Measurements from ENCODE around the gene ETNK1.

The ETNK1 gene

DNA sequence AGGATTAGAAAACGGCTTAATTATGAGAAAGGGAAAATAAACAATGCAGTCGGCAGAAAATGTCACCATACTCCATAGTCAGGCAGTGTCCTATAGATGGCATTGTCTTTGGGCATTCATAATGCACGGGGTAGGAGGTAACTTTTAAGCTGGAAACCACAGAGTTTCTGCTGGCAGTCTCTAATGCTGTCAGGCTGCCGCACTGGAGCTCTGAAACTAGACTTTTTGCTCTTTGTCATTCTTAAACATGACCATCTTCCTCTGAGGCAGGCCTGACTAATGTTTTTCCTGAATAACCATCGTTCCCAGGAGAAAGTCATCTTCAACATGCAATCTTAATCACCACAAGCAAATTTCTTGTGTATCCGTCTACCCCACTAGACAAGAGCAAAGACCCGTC, 108.8 kb downstream of the ETNK1 start:
- Histone ChIP-seq H3K9me3 (ENCODE audit: control insufficient read depth, insufficient read depth, low read length) (no peaks in the 10 kb centered on the region), H3K4me1 (ENCODE audit: control insufficient read depth, low read length) (no peaks in the 10 kb centered on the region), H4K20me1 (ENCODE audit: control insufficient read depth, insufficient read depth, low read depth, low read length) (no peaks in the 10 kb centered on the region), H3K36me3 (ENCODE audit: control insufficient read depth, low read length) (no peaks in the 10 kb centered on the region), H3K79me2 (ENCODE audit: control insufficient read depth, low read length) (no peaks in the 10 kb centered on the region), H3K27me3 (ENCODE audit: control insufficient read depth, low read length) (no peaks in the 10 kb centered on the region), H3K27ac (ENCODE audit: low read depth, low read length) (no peak overlapping the region), H3F3A (ENCODE audit: control insufficient read depth, insufficient read depth) (no peaks in the 10 kb centered on the region), H3K4me2 (ENCODE audit: low read length) (no peak overlapping the region), H3K9me2 (replicated peaks; ENCODE audit: control insufficient read depth, low read length) (no peaks in the 10 kb centered on the region), H3K4me3 (ENCODE audit: low read length) (no peak overlapping the region)
- no peak for TF ChIP-seq EZH2phosphoT487 (IDR thresholded peaks at IDR 0.05; ENCODE audit: borderline replicate concordance, low read length)
- TF ChIP-seq, protein P1, sequence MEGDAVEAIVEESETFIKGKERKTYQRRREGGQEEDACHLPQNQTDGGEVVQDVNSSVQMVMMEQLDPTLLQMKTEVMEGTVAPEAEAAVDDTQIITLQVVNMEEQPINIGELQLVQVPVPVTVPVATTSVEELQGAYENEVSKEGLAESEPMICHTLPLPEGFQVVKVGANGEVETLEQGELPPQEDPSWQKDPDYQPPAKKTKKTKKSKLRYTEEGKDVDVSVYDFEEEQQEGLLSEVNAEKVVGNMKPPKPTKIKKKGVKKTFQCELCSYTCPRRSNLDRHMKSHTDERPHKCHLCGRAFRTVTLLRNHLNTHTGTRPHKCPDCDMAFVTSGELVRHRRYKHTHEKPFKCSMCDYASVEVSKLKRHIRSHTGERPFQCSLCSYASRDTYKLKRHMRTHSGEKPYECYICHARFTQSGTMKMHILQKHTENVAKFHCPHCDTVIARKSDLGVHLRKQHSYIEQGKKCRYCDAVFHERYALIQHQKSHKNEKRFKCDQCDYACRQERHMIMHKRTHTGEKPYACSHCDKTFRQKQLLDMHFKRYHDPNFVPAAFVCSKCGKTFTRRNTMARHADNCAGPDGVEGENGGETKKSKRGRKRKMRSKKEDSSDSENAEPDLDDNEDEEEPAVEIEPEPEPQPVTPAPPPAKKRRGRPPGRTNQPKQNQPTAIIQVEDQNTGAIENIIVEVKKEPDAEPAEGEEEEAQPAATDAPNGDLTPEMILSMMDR (IDR thresholded peaks at IDR 0.05; ENCODE audit: low read depth, low read length, poor library complexity, severe bottlenecking), result no peak

DNA sequence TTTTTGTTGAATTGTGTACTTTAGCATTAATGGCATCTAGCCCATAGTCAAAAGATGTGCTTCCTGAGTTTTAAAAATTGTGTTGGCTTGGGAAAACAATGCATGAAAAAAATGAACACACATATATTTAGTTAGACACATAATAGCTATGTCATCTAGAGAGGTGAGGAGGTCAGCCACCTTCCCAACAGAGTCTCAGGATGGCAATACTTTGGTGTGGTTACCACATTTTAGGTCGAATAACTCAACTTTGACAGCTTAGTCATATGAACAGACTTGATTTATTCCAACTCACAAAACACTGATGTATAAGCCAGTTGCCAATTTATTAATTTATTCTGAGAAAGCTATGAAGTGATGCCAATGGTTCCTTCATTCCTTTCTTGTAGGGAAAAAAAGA, 114.0 kb downstream of the ETNK1 start:
- peaks cover 2% of the 10 kb centered on the region; the same call in 1 of the 2 replicates for H3K27me3 ChIP-seq (ENCODE audit: control insufficient read depth, low read length)
- no peaks in the 10 kb centered on the region for H3K9me2 ChIP-seq (replicated peaks; ENCODE audit: control insufficient read depth, low read length)
- no peak overlapping the region for H3K4me3 ChIP-seq (ENCODE audit: low read length)
- no peaks in the 10 kb centered on the region for H3K79me2 ChIP-seq (ENCODE audit: control insufficient read depth, low read length)
- no peak overlapping the region for H3K4me2 ChIP-seq (ENCODE audit: low read length)
- H3K4me1 ChIP-seq (ENCODE audit: control insufficient read depth, low read length), result no peaks in the 10 kb centered on the region
- TF ChIP-seq, protein P1 (IDR thresholded peaks at IDR 0.05; ENCODE audit: low read depth, low read length, poor library complexity, severe bottlenecking), result no peak
- TF ChIP-seq EZH2phosphoT487 (IDR thresholded peaks at IDR 0.05; ENCODE audit: borderline replicate concordance, low read length), result no peak
- no peaks in the 10 kb centered on the region for H3F3A ChIP-seq (ENCODE audit: control insufficient read depth, insufficient read depth)
- no peak overlapping the region for H3K27ac ChIP-seq (ENCODE audit: low read depth, low read length)
- H4K20me1 ChIP-seq (ENCODE audit: control insufficient read depth, insufficient read depth, low read depth, low read length), result no peaks in the 10 kb centered on the region
- H3K36me3 ChIP-seq (ENCODE audit: control insufficient read depth, low read length), result no peaks in the 10 kb centered on the region
- H3K9me3 ChIP-seq (ENCODE audit: control insufficient read depth, insufficient read depth, low read length), result no peaks in the 10 kb centered on the region
